ENCODE data around the gene NOG. TPM values are rescaled to one million over a fixed set of nuclear protein-coding genes. Genes with fewer than 3 reads are reported as not detected.

NOG gene
- total RNA-seq, 1 donor from 2014 or later: 32.8 TPM

DNA sequence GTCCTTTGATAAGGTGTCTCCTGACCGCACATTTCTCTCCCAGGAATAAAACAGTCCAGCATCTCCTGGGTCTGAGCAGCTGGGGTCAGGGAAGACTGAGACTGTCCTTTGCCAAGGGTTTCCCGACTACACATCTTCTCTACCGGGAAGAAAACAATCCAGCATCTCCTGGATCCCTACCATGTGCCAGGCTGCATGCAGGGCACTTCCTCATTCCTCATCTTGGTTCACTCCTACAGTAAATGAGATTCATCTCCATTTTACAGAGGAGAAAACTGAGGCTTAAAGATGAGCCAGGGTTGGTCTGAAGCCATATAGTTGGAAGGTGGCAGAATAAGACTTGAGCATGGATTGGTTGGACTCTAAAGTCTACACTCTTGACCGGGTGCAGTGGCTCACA lies 36.7 kb downstream of the NOG start:
- no peak for DNase-seq (ENCODE audit: low read depth)
- Histone ChIP-seq H3K27me3 (ENCODE audit: control insufficient read depth, insufficient read depth, low read length) (no peaks in the 10 kb centered on the region), H3K4me3 (ENCODE audit: low read depth, low read length) (no peak overlapping the region), H3K36me3 (ENCODE audit: control insufficient read depth, insufficient read depth, low read length) (no peaks in the 10 kb centered on the region)
- TF ChIP-seq, protein P1, sequence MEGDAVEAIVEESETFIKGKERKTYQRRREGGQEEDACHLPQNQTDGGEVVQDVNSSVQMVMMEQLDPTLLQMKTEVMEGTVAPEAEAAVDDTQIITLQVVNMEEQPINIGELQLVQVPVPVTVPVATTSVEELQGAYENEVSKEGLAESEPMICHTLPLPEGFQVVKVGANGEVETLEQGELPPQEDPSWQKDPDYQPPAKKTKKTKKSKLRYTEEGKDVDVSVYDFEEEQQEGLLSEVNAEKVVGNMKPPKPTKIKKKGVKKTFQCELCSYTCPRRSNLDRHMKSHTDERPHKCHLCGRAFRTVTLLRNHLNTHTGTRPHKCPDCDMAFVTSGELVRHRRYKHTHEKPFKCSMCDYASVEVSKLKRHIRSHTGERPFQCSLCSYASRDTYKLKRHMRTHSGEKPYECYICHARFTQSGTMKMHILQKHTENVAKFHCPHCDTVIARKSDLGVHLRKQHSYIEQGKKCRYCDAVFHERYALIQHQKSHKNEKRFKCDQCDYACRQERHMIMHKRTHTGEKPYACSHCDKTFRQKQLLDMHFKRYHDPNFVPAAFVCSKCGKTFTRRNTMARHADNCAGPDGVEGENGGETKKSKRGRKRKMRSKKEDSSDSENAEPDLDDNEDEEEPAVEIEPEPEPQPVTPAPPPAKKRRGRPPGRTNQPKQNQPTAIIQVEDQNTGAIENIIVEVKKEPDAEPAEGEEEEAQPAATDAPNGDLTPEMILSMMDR (IDR thresholded peaks at IDR 0.05; ENCODE audit: insufficient read depth, low read length, poor library complexity, severe bottlenecking): no peak

DNA sequence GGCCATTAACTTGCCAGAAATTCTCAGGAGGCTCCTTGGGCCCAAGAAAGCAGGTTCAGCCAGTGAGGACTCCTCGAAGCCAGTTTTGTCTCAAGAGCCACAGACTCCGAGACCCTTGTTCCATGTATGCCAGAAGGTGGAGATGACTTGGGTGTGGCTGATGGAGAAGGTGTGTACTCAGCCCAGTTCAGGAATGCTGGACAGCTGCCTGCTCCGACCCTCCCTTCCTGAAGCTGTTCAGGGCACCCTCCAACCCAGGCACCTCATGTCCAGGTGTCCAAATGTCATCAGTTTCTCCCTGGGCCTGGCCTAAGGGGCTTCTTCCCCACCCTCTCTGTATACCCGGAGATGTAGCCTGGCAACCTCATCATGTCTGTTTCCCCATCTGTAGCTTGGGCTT lies 40.2 kb downstream of the NOG start:
- no peaks in the 10 kb centered on the region for H3K36me3 ChIP-seq (ENCODE audit: control insufficient read depth, insufficient read depth, low read length)
- no peak overlapping the region for H3K4me3 ChIP-seq (ENCODE audit: low read depth, low read length)
- TF ChIP-seq, protein P1 (IDR thresholded peaks at IDR 0.05; ENCODE audit: insufficient read depth, low read length, poor library complexity, severe bottlenecking): no peak
- no peaks in the 10 kb centered on the region for H3K27me3 ChIP-seq (ENCODE audit: control insufficient read depth, insufficient read depth, low read length)
- no peak for DNase-seq (ENCODE audit: low read depth)

GRCh38 chr17:56635641-56636040 lies 42.1 kb downstream of the NOG start:
- Histone ChIP-seq H3K36me3 (ENCODE audit: control insufficient read depth, insufficient read depth, low read length) (no peaks in the 10 kb centered on the region), H3K4me3 (ENCODE audit: low read depth, low read length) (no peak overlapping the region), H3K27me3 (ENCODE audit: control insufficient read depth, insufficient read depth, low read length) (no peaks in the 10 kb centered on the region)
- DNase-seq (ENCODE audit: low read depth): no peak
- TF ChIP-seq, protein P1 (IDR thresholded peaks at IDR 0.05; ENCODE audit: insufficient read depth, low read length, poor library complexity, severe bottlenecking): no peak

GRCh38 chr17:56636265-56636664 lies 42.8 kb downstream of the NOG start:
- Histone ChIP-seq H3K27me3 (ENCODE audit: control insufficient read depth, insufficient read depth, low read length) (no peaks in the 10 kb centered on the region), H3K4me3 (ENCODE audit: low read depth, low read length) (no peak overlapping the region), H3K36me3 (ENCODE audit: control insufficient read depth, insufficient read depth, low read length) (no peaks in the 10 kb centered on the region)
- TF ChIP-seq, protein P1 (IDR thresholded peaks at IDR 0.05; ENCODE audit: insufficient read depth, low read length, poor library complexity, severe bottlenecking): no peak
- no peak for DNase-seq (ENCODE audit: low read depth)

GRCh38 chr17:56637254-56637653 lies 43.8 kb downstream of the NOG start:
- Histone ChIP-seq H3K36me3 (ENCODE audit: control insufficient read depth, insufficient read depth, low read length) (no peaks in the 10 kb centered on the region), H3K27me3 (ENCODE audit: control insufficient read depth, insufficient read depth, low read length) (no peaks in the 10 kb centered on the region), H3K4me3 (ENCODE audit: low read depth, low read length) (no peak overlapping the region)
- no peak for DNase-seq (ENCODE audit: low read depth)
- TF ChIP-seq, protein P1 (IDR thresholded peaks at IDR 0.05; ENCODE audit: insufficient read depth, low read length, poor library complexity, severe bottlenecking): no peak

DNA sequence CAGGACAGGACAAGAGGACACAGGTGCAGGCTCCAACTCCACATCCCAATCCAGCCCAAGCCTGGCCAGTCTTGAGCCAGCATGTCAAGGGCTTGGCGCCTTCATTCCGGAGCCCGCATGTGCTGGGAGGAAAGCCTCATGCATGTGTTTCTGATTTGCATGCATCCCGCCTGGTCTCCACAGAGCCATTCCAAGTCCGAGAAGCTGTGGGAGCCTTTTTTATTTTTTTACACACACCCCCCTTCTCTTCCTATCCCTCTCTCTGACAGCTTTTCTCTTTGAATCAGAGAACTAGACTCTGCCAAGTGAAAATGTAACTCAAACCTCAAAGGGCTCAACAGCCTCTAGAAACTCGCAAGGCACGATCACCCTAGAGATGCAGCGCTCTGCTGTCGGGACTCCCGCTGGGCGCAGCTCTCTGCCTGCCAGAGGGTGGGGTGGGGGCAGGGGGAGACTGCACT lies 45.1 kb downstream of the NOG start:
- TF ChIP-seq, protein P1 (IDR thresholded peaks at IDR 0.05; ENCODE audit: insufficient read depth, low read length, poor library complexity, severe bottlenecking): no peak
- H3K27me3 ChIP-seq (ENCODE audit: control insufficient read depth, insufficient read depth, low read length): no peaks in the 10 kb centered on the region
- DNase-seq (ENCODE audit: low read depth): no peak

More for the DNA sequence above, 45.1 kb downstream of the NOG start:
- no peak overlapping the region for H3K4me3 ChIP-seq (ENCODE audit: low read depth, low read length)
- H3K36me3 ChIP-seq (ENCODE audit: control insufficient read depth, insufficient read depth, low read length): no peaks in the 10 kb centered on the region
